GM12891 (cell line): ENCODE results near the gene ZBTB20.

ENCODE experiments used
- PAX5 ChIP-seq: IDR thresholded peaks from 2 replicates; pipeline ENCODE4 v1.6.1; 2011; ENCODE audit warnings: low read length, moderate library complexity, mild to moderate bottlenecking; ENCODE audit not compliant: insufficient read depth, severe bottlenecking
- POLR2A ChIP-seq: IDR thresholded peaks from 2 replicates; pipeline ENCODE4 v1.6.1; 2011; ENCODE audit warnings: low read depth, low read length, control low read depth
- POLR2AphosphoS5 ChIP-seq: IDR thresholded peaks from 2 replicates; pipeline ENCODE4 v1.6.1; 2011; ENCODE audit warnings: low read depth, low read length, control low read depth
- POU2F2 ChIP-seq: IDR thresholded peaks from 2 replicates; pipeline ENCODE4 v1.6.1; 2011; ENCODE audit warnings: low read depth, mild to moderate bottlenecking, control low read depth, low read length, moderate library complexity
- SPI1 ChIP-seq: IDR thresholded peaks from 2 replicates; pipeline ENCODE4 v1.6.1; 2011; ENCODE audit warnings: low read depth, low read length, control low read depth
- TAF1 ChIP-seq: IDR thresholded peaks from 2 replicates; pipeline ENCODE4 v1.6.1; 2011; ENCODE audit warnings: low read depth, low read length, control low read depth

- TF ChIP-seq TAF1, result no peak
- TF ChIP-seq POLR2A, result no peak
- TF ChIP-seq POLR2AphosphoS5, result no peak
- no peak for TF ChIP-seq PAX5
- TF ChIP-seq SPI1, result no peak
- TF ChIP-seq POU2F2, result no peak
Measured at GRCh38 chr3:114400371-114400770, 746.7 kb downstream of the ZBTB20 start.
